Lower leg skin (tissue), 4 donors: Measurements from ENCODE around the gene KRT74. TPM values are rescaled to one million over a fixed set of nuclear protein-coding genes. Genes with fewer than 3 reads are reported as not detected.

Experiments
- DNase-seq, 2 donors: peaks; one replicate each; pipeline ENCODE4 v3.0.0-alpha.2; 2019; ENCODE audit warnings: low spot score in 2 of 2
- H3K4me3 ChIP-seq: fragments of 200-600 bp; sonication (generic); 2 replicates; pipeline ENCODE4 v1.5.1; 2017; ENCODE audit warnings: mild to moderate bottlenecking, low read depth; ENCODE audit not compliant: poor library complexity, severe bottlenecking
- CTCF ChIP-seq, 3 donors: fragments of 450-650 bp; IDR thresholded peaks; one replicate each; pipeline ENCODE4 v1.5.1; 2016; ENCODE audit warnings: antibody characterized with exemption in 3 of 3, mild to moderate bottlenecking in 3 of 3, moderate library complexity in 2 of 3
- POLR2A ChIP-seq, 2 donors: fragments of 450-650 bp; IDR thresholded peaks; one replicate each; pipeline ENCODE4 v1.6.1; 2016 to 2017; ENCODE audit warnings: antibody characterized with exemption in 2 of 2, mild to moderate bottlenecking in 1 of 2, moderate library complexity in 1 of 2
- WGBS, 2 donors: methylation state at CpG; one replicate each; pipeline ENCODE4 v1.1.5; 2018; 5-methylcytosine and 5-hydroxymethylcytosine counted together
- intact Hi-C: fragments of 100-400 bp; cut with DNase I; formaldehyde crosslinking; loops from one replicate; pipeline ENCODE4 v1.15.0; 2023; ENCODE audit warnings: low total_unique reads
- total RNA-seq, 4 donors: library from RNA; depleted of rRNA; stranded (reverse); fragments of >200 nt; gene quantifications; one replicate each; pipeline ENCODE4 v1.1.0, GENCODE V29; 2016

Gene KRT74
- total RNA-seq, 4 donors from 2014 or later, result 0.30 to 14.6 (median 0.82) TPM

- H3K4me3 ChIP-seq, result no peak overlapping the region
- TF ChIP-seq POLR2A (IDR thresholded peaks at IDR 0.05) (no peak), CTCF (IDR thresholded peaks at IDR 0.05) (no peak)
- WGBS, 2 donors, result 74 to 78% methylated on average over 4 of the region's 4 CpGs
- intact Hi-C loops, result no loop called here
- peak in 1 of 2 donors; percentile 60 for DNase-seq
Measured at GRCh38 chr12:52527121-52527800, 46.4 kb downstream of the KRT74 start.

- WGBS, 2 donors, result 81 to 86% methylated on average over 8 of the region's 8 CpGs
- intact Hi-C loops, result no loop called here
- peak in 1 of 2 donors; percentile 76 for DNase-seq
- no peak for TF ChIP-seq POLR2A (IDR thresholded peaks at IDR 0.05)
- TF ChIP-seq CTCF (IDR thresholded peaks at IDR 0.05), result no peak
- H3K4me3 ChIP-seq, result no peak overlapping the region
Measured at GRCh38 chr12:52526511-52526951, 47.1 kb downstream of the KRT74 start.

DNA sequence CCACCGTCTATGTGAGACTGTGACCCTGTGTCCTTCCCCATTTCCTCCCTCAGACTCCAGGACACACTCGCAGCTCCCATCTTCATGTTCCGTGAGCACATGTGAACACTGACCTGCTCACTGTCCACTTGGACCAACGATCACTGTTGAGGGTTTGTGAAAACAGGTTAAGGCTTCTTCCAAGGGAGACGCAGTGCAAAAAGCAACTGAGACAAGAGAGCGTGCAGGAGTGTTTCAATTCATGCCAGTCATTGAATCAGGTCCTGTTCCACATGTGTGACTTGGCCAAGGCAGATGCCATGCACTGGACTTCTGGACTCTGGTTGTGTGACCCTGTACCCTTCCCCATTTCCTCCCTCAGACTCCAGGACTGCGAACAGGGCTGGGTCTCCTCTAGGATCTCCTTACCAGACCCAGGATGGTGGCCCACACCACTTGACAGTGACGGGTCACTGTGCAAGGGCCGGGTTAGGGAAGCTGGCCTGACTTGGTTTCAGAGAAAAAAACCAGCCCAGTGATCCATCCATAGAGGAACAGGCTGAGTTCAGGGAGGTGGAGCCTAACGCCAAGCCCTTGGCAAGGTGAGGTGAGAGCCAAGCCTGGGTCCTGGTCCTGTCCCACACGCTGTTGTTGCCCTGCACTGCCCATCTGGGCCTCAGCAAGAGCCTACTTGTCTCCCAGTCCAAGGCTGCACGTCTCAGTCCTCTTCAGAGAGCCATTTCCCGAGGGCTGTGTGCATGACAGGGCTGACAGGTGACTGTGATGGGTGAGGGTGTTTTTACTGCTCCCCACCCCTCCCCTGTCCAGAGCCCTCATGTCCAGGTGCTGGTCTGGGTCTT lies 47.8 kb downstream of the KRT74 start:
- intact Hi-C loops, result no loop called here
- no peak for TF ChIP-seq CTCF (IDR thresholded peaks at IDR 0.05)
- TF ChIP-seq POLR2A (IDR thresholded peaks at IDR 0.05), result no peak
- H3K4me3 ChIP-seq, result no peak overlapping the region
- 64 to 66% methylated on average over 13 of the region's 13 CpGs for WGBS, 2 donors
- peak; percentile 12 to 71 for DNase-seq

- 54 to 57% methylated on average over 5 of the region's 5 CpGs for WGBS, 2 donors
- H3K4me3 ChIP-seq, result no peak overlapping the region
- DNase-seq, result peak; percentile 14 to 59
- intact Hi-C loops, result no loop called here
- TF ChIP-seq POLR2A (IDR thresholded peaks at IDR 0.05) (no peak), CTCF (IDR thresholded peaks at IDR 0.05) (no peak)
Measured at GRCh38 chr12:52524898-52525591, 48.6 kb downstream of the KRT74 start.

DNA sequence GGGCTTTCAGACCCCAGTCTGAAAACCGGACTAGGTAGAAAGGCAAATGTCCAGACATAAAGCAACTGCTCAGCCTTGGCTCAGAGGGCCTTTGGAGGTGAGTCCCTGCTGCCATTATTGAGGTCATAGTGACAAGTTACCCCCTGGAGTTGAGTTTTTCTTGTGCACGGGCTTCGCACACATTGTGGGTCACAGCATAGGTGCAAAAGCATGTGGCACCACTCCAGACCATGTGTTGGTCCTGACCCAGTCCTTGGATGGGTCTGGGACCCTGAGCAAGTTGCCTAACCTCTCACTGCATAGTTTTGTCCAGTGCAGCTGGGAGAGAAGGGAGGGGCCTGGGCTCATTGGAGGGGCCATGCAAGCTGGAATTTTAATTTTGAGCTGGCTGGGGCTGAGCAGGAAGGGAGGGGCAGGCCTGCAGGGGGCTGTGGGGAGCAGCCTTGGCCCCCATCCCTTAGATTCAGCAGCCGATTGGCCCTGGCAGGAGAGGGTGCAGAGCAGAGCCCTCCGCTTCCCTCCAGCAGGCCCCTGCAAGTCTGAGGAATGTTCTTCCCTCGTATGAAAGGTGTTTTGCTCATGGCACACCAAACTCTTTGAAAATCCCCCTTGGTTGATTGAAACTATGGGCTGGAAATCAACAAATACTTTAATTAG lies 49.3 kb downstream of the KRT74 start:
- H3K4me3 ChIP-seq, result no peak overlapping the region
- intact Hi-C loops, result no loop called here
- WGBS, 2 donors, result 34 to 52% methylated on average over 6 of the region's 6 CpGs
- peak; percentile 31 to 78 for DNase-seq
- TF ChIP-seq CTCF (IDR thresholded peaks at IDR 0.05), result no peak
- no peak for TF ChIP-seq POLR2A (IDR thresholded peaks at IDR 0.05)
